Renal cortex interstitium (tissue), 3 donors: ENCODE results near the gene NMBR. TPM values are rescaled to one million over a fixed set of nuclear protein-coding genes. Genes with fewer than 3 reads are reported as not detected.

Source experiments
- polyA plus RNA-seq, 3 donors: library from polyadenylated mRNA; unstranded; fragments of 120-200 nt; gene quantifications; one replicate each; pipeline ENCODE4 v1.2.1, GENCODE V29; 2013; ENCODE audit not compliant: insufficient read length in 3 of 3

Gene NMBR
- polyA plus RNA-seq, 3 donors, result 0.14 to 0.33 (median 0.27) TPM

Other genes starting within 250 kb of the NMBR start
- not detected for gene GJE1, start 14.2 kb downstream of the NMBR start, polyA plus RNA-seq
- gene VTA1, start 141 bp upstream of the NMBR start, polyA plus RNA-seq, result 10 to 100 TPM; 67.5 to 81.4 (median 72.0) TPM
- gene ADGRG6, start 154.9 kb upstream of the NMBR start, polyA plus RNA-seq, result 10 to 100 TPM; 24.1 to 28.4 (median 27.4) TPM